Daoy (cell line): ENCODE measurements around the gene OAF. TPM values are rescaled to one million over a fixed set of nuclear protein-coding genes. Genes with fewer than 3 reads are reported as not detected.

ENCODE experiments used
- DNase-seq: peaks from one replicate; pipeline ENCODE4 v3.0.0-alpha.2; 2015; ENCODE audit warnings: low read depth
- total RNA-seq: library from RNA; depleted of rRNA; stranded (reverse); fragments of >200 nt; shearing (Covaris generic); gene quantifications from 2 replicates; pipeline ENCODE4 v1.2.3, GENCODE V29; 2014

OAF gene
- total RNA-seq, 1 experiment from 2014 or later = 62.2 TPM

DNA sequence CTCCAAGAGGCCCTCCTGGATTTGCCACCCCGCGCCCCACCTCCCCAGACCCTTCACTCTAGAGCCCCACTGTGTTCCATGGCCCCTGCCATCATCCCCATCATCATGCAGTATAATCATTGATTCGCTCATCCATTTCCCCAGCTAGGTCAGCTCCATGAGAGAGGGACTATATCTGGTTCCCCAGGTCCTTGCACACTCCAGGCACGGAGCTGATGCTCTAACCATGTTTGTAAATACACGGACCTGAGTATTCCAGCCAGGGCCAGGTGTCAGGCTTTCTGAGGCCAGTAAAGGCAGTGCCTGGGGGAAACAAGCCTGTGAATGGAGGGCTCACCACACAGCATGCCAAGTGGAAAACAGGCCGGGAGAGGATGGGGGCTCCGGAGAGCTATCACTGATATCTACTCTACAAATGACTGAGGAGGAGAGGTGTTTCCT, 27.1 kb upstream of the OAF start:
- DNase-seq = no peak

DNA sequence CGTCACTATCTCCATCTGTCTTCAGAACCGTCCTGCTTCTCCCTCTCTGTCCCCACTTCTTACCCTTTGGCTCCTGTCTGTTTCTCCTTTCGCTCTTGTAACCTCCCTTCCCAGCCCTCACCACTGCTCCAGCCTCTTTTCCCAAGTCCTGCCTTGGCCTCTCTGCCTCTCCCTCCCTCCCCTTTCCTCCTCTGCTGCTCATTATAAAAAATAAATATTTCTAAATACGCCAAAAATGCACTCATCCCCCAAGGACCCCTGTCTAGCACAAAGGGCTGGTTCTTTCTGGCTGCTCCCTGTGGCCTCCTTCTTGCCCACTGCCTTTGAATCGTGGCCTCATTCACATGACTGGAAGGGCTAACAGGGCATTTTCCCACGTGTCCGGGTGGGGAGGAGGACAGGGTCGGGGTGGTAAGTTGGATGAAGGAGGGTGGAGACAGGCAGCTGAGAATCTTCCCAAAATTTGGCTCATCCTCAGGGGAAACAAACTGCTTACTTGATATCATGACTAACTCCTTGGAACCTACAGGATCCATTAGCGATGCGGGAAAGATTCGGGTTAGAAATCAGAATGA, 26.4 kb upstream of the OAF start:
- DNase-seq = no peak

DNA sequence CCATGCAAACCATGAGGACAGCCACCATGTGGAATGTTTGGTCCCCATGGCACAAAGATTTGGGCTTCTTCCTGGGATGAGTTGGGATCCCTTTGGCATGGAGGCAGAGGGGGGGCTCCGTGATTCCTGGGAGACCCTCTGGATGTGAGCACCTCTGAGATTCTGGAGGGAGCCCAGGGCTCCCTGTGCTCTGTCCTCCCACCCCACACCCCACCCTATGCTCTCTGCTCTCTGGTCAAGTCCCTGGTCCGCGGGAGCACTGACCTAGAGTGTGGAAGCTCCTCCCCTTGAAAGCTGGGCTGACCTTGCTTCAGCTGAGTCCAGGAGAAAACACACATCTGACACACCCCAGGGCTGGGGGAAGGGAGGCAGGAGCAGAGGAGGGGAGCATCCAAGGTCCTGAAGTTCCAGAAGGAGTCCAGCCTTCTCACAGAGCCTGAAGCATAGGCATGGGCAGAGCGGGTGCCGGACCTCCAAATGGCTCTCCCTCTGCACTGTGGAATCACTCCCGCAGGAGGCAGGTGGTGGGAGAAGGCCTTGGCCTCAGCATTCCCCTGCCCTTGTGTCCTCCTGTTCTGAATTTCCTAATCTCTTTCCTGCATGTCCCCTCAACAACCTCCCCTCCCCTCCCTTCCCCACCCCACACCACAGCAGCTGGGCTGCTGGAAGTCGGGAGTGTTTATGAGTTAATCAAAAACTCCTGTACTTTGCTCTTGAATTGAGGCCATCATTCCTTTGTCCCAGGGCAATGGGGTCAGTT, 25.7 kb upstream of the OAF start:
- DNase-seq = no peak

DNA sequence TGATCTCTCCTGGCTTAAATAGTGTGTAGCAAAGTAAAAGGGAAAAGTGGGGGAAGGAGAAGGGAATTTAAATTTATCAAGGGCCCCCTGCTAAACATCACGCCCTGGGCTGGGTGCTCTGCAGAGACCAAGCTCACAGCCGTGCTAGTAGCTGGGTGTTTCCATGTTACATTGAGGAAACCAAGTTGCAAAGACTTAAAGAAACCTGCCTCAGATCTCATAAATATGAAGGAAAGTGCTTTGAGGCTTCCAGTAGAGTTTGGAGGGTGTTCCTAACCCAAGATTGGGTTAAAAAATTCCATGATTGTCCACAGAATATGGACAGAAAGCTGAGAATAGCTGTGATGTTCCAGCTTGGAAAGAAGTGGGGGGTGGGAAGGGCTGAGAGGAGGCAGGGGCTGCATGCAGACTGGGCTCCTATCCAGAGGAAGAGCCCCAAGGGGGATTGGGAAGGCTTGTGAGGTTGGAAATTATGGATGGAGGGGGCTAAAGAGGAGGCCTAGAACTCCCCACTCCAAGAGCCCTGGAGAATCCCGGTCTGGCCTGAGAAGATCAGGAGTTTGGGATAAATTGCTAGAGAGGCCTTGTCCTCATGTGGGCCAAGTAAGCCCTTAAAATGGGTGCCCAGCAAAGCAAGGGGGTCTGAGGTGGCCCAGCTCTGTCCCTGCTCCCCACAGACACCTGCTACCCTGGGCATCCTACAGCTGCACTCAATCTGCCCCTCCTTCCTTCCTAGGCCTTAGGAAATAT, 25.0 kb upstream of the OAF start:
- DNase-seq = no peak

DNA sequence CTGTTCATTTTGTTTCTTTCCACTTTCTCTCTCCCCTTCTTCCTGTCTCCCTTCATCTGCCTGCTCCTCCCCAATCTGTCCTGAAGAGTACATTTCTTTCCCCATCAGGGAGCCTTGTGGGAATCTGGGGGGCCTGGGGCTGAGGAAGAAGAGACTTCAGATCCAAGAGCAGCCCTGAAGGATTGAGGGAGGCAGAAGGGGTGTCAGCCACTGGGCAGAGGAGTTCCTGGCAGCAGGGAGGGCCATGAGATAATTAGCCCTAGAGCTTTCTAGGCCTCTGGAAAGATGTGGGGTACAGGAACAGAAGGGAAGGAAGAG, 24.4 kb upstream of the OAF start:
- no peak for DNase-seq

DNA sequence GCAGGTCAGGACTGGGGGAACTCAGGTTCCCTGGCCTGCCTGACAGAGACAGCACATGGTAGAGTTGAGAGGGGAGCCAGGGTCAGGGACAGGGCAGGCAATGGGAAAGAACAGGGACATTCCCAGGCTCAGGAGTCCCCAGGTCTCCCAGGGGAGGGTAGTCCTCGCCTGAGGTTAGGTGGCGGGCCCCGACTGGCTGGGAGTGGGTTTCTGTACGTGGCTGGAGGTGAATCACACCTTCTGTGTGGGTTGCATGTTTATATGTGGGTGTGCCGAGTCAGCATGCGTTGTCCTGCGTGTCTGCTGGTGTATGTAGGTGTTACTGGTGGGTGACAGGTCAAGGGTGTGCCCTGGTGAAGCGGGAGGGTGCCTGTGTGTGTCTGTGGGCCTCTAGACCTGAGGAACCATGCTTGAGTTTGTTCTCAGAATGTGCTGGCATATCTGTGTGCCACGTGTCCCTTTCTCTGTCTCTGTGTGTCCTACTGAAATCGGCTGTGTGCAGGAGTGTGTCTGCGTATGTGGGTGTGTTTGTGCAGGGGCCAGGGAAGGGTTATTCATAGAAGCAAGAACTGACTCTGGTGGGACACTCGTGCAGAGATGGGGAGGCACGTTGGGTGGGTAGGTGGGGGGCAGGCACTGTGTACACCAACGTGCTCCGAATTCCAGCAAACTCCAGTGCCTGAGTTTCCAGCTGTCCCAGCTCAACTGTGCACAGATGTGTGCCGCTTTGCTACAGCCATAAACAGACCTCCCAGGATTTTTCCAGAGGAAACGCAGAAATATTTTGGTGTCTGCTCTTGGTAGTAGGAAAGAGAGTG, 23.8 kb upstream of the OAF start:
- peak; percentile 82 for DNase-seq

- DNase-seq = no peak
Observed at GRCh38 chr11:120188371-120188770, 22.5 kb upstream of the OAF start.

- DNase-seq = no peak
Observed at GRCh38 chr11:120188811-120189455, 21.9 kb upstream of the OAF start.

DNA sequence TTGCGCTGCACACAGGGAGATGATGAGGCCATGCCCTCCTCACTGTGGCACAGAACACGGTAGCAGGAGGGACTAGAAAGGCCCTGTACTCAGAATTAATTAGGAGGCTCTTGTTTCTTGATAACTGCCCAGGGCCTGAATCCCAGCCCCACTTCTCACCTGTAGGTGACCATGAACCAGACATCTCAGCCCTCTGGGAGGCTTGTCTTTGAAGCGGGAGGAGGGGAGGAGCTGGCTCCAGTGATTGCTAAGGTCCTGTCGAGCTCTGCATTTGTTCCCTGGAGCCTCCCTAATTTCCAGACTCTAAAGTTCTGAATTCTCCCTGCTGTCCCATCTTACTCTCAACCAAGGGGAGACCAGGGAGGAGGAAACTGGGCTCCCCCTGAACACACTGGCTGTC, 19.8 kb upstream of the OAF start:
- no peak for DNase-seq

GRCh38 chr11:120192831-120193625, 17.8 kb upstream of the OAF start:
- no peak for DNase-seq

DNA sequence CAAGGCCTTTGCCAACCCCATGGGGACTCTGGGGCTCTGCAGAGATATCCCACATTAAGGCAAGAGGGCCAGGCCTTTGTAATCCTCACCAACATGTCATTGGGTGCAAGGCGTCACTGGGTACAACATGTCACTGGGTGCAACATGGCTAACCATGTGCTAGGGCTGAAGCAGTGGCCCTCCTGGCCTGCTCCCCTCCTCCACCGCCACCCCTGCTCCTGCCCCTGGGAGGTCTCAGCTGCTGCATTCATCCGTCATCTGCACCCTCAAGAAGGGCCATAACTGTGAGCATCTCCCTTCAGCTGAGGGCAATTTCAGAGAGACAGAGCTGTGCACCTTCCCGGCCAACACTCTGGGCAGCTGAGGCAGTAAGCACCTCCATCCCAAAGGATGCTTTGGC, 16.7 kb upstream of the OAF start:
- DNase-seq = no peak

- no peak for DNase-seq
Observed at GRCh38 chr11:120195601-120196320, 15.1 kb upstream of the OAF start.

GRCh38 chr11:120196826-120197225, 14.0 kb upstream of the OAF start:
- no peak for DNase-seq

DNA sequence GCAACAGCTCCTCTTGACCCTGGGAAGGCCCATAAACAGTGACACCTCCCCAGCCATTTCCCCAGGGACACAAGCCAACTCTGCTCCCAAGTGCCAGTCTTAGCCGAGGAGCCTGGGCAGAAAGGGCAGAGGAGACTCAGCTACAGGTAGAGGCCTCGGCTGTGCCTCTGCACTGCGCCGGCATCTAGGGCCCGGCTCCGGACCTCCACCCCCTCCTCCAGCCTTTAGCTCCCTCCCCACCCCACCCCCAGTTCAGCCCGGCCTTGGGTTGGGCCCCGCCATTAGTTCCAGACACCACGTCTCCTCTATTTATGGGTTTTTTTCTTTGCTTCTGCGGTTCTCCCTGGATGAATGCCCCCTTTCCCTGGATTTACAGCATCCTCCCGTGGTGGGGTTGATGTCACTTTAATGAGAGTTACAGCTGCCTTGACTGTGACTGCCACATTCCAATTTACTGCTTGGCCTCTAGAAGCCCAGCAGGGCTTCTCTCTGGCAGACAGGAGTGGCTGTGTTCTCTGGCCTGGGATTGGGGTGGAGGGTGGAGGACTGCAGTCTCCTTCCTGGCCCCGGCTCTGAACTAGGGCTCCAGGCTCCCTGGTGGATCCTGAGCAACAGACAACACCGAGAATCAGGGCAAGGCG, 13.5 kb upstream of the OAF start:
- no peak for DNase-seq

DNA sequence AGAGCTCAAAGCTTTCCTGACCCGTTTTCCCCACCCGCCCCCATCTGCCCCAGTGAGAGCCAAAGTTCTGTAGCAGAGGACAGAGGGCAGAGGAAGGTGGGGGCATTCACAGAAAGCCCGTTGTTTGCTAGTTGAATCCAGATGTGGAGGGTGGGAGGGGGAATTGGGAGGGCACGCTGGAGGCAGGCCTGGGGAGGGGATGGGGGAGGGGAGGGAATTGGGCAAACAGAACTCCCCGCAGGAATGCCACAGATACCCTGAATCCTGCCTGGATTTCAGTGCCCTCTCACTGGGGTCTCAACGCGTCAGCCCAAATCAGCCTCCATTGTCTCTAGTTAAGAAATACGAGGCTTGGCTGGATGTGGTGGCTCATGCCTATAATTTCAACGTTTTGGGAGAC, 12.9 kb upstream of the OAF start:
- DNase-seq = no peak

DNA sequence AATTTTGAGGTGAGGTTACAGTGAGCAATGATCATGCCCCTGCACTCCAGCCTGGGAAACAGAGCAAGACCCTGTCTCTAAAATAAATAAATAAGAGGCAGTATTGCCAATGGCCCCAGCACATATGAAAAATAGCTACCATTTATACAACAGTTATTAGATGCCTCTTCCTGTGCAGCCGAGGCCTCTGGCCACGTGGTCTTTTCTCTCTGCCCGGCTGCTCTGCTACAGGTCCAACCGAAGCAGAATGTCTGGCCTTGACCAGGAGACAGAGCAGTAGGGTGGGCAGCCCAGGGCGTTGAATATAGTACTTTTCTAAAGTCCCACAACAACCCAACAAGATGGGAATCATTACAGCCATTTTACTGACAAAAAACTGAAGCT, 12.4 kb upstream of the OAF start:
- no peak for DNase-seq

- DNase-seq = no peak
Observed at GRCh38 chr11:120198787-120199469, 11.9 kb upstream of the OAF start.

DNA sequence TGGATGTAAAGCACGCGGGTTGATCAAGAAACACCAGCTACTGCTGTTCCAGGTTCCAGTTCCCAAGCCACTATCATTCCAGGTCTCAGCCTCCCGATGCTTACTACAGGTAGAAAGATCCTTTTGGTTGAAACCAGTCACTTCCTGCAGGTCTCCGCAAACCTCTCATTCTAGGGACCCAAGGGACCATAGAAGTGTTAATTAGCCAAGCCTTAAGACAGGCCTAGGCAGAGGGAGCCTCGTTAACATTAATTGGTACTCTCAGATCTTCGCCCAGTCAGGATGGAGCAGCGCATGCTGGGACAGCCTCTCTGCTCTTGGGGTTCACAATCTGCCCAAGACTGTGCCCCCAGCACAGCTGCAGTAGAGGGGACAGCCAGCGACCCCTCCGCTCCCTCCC, 11.2 kb upstream of the OAF start:
- DNase-seq = no peak

GRCh38 chr11:120200677-120201076, 10.2 kb upstream of the OAF start:
- DNase-seq = no peak
